ENCODE results near the gene KRT9.
A peak's percentile ranks its signal among the peaks of the same experiment; 100 is the strongest.

Gene KRT9

GRCh38 chr17:41534899-41535546 is 36.8 kb downstream of the KRT9 start:
- ATAC-seq (no peak), DNase-seq (no peak)
- Mint-ChIP-seq H3K27ac (no peak overlapping the region), H3K9me3 (no peaks in the 10 kb centered on the region), H3K27me3 (peaks cover 61% of the 10 kb centered on the region), H3K4me1 (no peaks in the 10 kb centered on the region), H3K4me3 (no peak overlapping the region)

DNA sequence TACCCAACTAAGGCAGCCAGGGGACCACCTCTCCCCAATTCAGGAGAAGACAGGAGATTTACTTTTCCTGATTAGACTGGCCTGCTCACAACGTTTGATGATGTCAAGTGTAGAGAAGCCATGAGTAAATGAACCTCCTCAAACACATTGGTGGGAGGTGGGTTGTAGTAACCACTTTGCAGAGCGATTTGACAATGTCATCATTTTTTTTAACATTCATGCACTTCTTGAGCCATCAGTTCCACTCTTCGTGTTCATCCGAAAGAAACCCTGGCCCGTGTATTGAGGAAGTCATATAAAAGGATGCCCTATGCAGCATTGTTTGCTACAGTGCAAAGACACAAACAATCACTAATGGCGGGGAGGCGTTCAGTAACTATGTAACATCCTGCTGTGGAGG is 38.2 kb downstream of the KRT9 start:
- peaks cover 7% of the 10 kb centered on the region for H3K4me1 Mint-ChIP-seq
- ATAC-seq (no peak), DNase-seq (no peak)
- no peak overlapping the region for H3K4me3 Mint-ChIP-seq
- no peaks in the 10 kb centered on the region for H3K9me3 Mint-ChIP-seq
- H3K27ac Mint-ChIP-seq: no peak overlapping the region
- H3K27me3 Mint-ChIP-seq: peaks cover 75% of the 10 kb centered on the region

- no peak overlapping the region for H3K4me3 Mint-ChIP-seq
- peaks cover 80% of the 10 kb centered on the region for H3K27me3 Mint-ChIP-seq
- peak overlapping the region in 1 of 2 donors; percentile 33 for H3K27ac Mint-ChIP-seq
- ATAC-seq (no peak), DNase-seq (no peak)
- no peaks in the 10 kb centered on the region for H3K9me3 Mint-ChIP-seq
- H3K4me1 Mint-ChIP-seq: peaks cover 13% of the 10 kb centered on the region
Measured at GRCh38 chr17:41532947-41533570, 38.8 kb downstream of the KRT9 start.

DNA sequence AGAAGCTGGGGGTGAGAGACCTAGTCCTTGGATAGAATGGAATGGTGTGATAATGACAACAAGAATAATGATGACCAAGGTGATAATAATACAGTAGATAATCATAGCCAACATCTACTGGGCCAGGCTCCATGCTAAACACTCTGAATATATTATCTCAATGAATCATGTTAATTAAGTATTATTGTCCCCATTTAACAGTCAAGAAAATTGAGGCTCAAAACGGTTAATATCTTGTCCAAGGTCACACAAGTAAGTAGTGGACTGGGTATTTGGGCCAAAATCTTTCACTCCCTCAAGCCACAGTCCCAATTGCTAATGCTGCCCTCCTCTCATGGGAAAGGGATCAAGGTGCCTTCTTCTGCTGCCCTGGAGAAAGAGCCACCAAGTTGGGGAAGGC is 39.9 kb downstream of the KRT9 start:
- Mint-ChIP-seq H3K4me3 (no peak overlapping the region), H3K27me3 (peaks cover 84% of the 10 kb centered on the region), H3K4me1 (peaks cover 23% of the 10 kb centered on the region), H3K27ac (no peak overlapping the region), H3K9me3 (no peaks in the 10 kb centered on the region)
- no peak for ATAC-seq
- no peak for DNase-seq

- H3K9me3 Mint-ChIP-seq: no peaks in the 10 kb centered on the region
- H3K4me3 Mint-ChIP-seq: no peak overlapping the region
- no peak overlapping the region for H3K27ac Mint-ChIP-seq
- peaks cover 24% of the 10 kb centered on the region for H3K4me1 Mint-ChIP-seq
- peaks cover 86% of the 10 kb centered on the region for H3K27me3 Mint-ChIP-seq
- DNase-seq (no peak), ATAC-seq (no peak)
Measured at GRCh38 chr17:41530062-41531048, 41.5 kb downstream of the KRT9 start.

- Mint-ChIP-seq H3K27ac (no peak overlapping the region), H3K4me1 (peaks cover 24% of the 10 kb centered on the region), H3K27me3 (peaks cover 80% of the 10 kb centered on the region), H3K4me3 (no peak overlapping the region), H3K9me3 (no peaks in the 10 kb centered on the region)
- no peak for DNase-seq
- no peak for ATAC-seq
Measured at GRCh38 chr17:41529491-41529915, 42.4 kb downstream of the KRT9 start.

DNA sequence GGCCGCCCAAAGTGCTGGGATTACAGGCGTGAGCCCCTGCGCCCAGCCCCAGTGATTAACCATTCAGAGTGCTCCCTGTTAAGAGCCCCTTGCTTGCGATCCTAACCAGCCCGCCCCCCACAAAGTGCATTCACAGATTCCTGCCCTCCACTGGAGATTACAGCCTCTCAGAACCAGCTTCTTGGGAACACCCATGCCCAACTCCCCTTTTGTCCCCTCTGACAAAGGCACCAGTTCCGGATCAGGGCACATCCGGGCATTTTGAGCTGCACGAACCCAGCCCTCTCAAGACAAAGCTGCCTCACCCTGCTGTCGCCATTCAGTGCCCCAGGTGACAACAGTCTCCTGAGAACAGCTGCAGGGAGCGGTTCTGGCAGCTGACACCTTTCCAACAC is 42.9 kb downstream of the KRT9 start:
- peak overlapping the region; percentile 53 to 76 for H3K4me3 Mint-ChIP-seq
- no peak for DNase-seq
- peaks cover 24% of the 10 kb centered on the region for H3K4me1 Mint-ChIP-seq
- no peak for ATAC-seq
- H3K27ac Mint-ChIP-seq: no peak overlapping the region
- peaks cover 80% of the 10 kb centered on the region for H3K27me3 Mint-ChIP-seq
- no peaks in the 10 kb centered on the region for H3K9me3 Mint-ChIP-seq

GRCh38 chr17:41527063-41528023 is 44.5 kb downstream of the KRT9 start:
- Mint-ChIP-seq H3K4me1 (peaks cover 24% of the 10 kb centered on the region), H3K4me3 (peak overlapping the region; percentile 47 to 76), H3K27ac (no peak overlapping the region), H3K27me3 (peaks cover 67% of the 10 kb centered on the region), H3K9me3 (no peaks in the 10 kb centered on the region)
- DNase-seq (no peak), ATAC-seq (peak; percentile 23)

DNA sequence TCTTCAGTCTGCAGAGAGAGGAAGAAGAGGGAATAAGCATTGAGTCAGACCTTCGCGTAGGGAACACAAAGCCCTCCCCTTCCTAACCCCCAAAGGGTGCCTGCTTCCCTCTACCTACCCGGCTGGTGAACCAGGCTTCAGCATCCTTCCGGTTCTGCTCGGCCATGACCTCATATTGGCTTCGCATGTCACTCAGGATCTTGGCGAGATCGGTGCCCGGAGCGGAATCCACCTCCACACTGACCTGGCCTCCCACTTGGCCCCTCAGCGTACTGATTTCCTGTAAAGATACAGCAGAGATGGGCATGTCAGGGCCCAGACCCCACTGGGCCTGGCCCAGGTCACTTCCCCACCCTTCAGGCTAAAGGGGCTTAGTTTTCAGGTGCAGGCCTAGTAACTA is 47.6 kb downstream of the KRT9 start:
- Mint-ChIP-seq H3K4me1 (peaks cover 24% of the 10 kb centered on the region), H3K4me3 (no peak overlapping the region), H3K9me3 (no peaks in the 10 kb centered on the region), H3K27me3 (peaks cover 36% of the 10 kb centered on the region), H3K27ac (no peak overlapping the region)
- ATAC-seq (no peak), DNase-seq (no peak)

GRCh38 chr17:41523787-41524186 is 48.1 kb downstream of the KRT9 start:
- DNase-seq (no peak), ATAC-seq (no peak)
- Mint-ChIP-seq H3K27me3 (peaks cover 32% of the 10 kb centered on the region), H3K4me3 (no peak overlapping the region), H3K9me3 (no peaks in the 10 kb centered on the region), H3K4me1 (peaks cover 19% of the 10 kb centered on the region), H3K27ac (no peak overlapping the region)

DNA sequence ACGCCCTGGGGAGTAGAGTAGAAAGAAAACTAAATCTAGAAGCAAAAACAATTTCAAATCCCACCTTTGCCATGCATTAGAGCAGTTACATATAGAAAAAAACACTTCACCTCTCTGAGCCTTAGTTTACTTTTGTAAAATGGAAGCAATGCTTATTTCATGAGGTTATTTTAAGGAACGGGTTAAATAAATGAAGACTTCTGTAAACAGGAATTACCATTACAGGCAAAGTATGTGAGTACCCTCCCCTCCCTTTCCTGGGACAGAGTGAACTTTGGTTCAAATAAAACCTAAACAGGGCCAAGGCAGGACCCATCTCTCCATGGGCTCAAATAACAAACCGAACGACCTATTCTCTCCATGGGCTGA is 48.6 kb downstream of the KRT9 start:
- no peak overlapping the region for H3K4me3 Mint-ChIP-seq
- H3K9me3 Mint-ChIP-seq: no peaks in the 10 kb centered on the region
- H3K27me3 Mint-ChIP-seq: peaks cover 26% of the 10 kb centered on the region
- ATAC-seq (no peak), DNase-seq (no peak)
- no peak overlapping the region for H3K27ac Mint-ChIP-seq
- peaks cover 13% of the 10 kb centered on the region for H3K4me1 Mint-ChIP-seq

DNA sequence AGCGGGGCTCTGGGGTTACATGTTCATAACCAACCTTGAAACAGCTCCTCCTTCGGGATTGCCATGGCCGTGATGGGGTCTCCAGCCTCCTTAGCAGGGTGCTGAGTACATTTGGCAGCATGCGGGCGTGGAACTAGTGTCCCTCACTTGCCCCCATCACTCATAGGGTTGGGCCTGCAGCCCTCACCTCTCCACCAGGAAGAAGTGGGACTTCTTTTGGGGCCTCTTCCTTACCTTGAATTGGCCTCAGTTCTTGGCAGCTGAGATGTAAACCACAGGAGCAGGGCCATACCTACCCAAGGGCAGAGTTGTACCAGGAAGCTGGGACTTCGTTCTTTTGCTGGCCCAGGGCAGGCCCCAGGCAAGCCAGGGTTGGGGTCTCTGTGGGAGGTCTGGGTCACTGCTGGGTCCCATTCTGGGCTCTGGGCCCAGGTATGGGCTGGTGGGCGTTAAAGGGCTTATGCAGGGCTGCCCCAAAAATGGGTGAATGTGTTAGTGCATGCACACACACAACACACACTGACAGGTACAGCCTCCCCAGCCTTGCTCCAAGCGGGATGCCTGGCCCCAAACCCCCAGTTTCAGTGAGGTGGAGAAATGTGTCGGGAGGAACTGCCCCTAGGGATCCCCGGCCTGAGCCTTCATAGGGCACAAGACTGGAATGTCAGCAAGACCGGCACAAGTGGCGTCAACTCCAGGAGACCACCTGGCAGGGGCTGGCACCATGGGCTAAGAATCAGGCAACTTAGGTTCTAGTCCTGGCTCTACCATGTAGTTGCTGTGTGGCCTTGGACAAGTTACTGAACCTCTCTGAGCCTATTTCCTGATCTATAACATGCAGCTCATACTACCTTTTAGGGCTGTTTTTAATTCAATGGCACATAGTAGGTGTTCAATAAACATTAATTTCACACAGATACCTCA is 49.3 kb downstream of the KRT9 start:
- DNase-seq (no peak), ATAC-seq (no peak)
- H3K4me3 Mint-ChIP-seq: no peak overlapping the region
- no peak overlapping the region for H3K27ac Mint-ChIP-seq
- no peaks in the 10 kb centered on the region for H3K9me3 Mint-ChIP-seq
- peaks cover 19% of the 10 kb centered on the region for H3K27me3 Mint-ChIP-seq
- peaks cover 7% of the 10 kb centered on the region for H3K4me1 Mint-ChIP-seq

DNA sequence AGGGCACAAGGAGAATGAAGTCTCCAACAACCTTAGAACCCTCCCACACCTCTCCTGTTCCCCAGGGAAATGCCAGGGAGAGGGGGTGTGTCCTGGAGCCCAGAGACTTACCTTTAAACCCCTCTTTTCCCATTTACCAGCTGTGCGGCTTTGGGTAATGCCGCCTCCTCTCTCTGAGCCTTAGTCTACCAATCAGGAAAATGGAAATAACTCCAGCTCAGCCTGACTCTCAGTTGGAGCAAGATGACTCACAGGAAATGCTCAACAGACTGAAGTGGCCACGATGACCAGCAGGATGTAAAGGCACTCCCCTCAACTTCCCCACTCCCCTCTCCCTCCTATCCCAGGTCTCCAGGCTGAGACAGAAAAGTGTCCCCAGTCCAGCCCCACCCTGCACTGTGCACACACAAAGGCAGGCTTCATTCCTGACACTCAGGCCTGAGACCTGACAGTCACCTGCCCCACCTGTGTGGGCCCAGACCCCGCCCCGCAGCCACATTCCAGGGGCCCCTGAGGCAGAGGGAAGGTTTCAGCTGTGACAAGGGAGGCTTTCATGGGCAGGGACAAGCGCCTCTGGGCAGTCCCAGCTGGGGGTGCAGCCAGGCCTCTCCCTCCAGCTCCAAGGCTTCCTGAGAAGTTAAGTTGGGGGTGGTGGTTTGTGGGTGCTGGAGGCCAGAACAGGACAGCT is 50.1 kb downstream of the KRT9 start:
- H3K4me3 Mint-ChIP-seq: no peak overlapping the region
- ATAC-seq: no peak
- peaks cover 11% of the 10 kb centered on the region for H3K27me3 Mint-ChIP-seq

More for the DNA sequence above, 50.1 kb downstream of the KRT9 start:
- no peak for DNase-seq
- Mint-ChIP-seq H3K9me3 (no peaks in the 10 kb centered on the region), H3K4me1 (no peaks in the 10 kb centered on the region), H3K27ac (no peak overlapping the region)

All from stimulated activated naive CD8-positive, alpha-beta T cell treated with anti-CD3 and anti-CD28 coated beads, Interleukin-15, amount 100 ng/mL, for 72 hours (primary cell).